AG08396 (cell line): ENCODE data around the gene FRMD4A.
"Not testable (repeated sequence)": the region's sequence is repeated elsewhere in the genome, so short reads cannot be mapped to it uniquely, and the experiment has no call there.

ENCODE experiments used
- DNase-seq: peaks from one replicate; pipeline ENCODE4 v3.0.0; 2012; ENCODE audit warnings: low spot score, mixed read lengths

FRMD4A gene

GRCh38 chr10:13946209-13946460 lies 384.6 kb downstream of the FRMD4A start:
- no peak for DNase-seq

- DNase-seq, result no peak
These were observed 385.1 kb downstream of the FRMD4A start for GRCh38 chr10:13945390-13946208.

GRCh38 chr10:13944823-13945222 lies 385.9 kb downstream of the FRMD4A start:
- no peak for DNase-seq

GRCh38 chr10:13943735-13944398 lies 386.9 kb downstream of the FRMD4A start:
- no peak for DNase-seq

- no peak for DNase-seq
These were observed 388.7 kb downstream of the FRMD4A start for GRCh38 chr10:13942035-13942434.

GRCh38 chr10:13939391-13939790 lies 391.3 kb downstream of the FRMD4A start:
- DNase-seq, result no peak

- DNase-seq, result no peak
These were observed 391.8 kb downstream of the FRMD4A start for GRCh38 chr10:13938950-13939349.

- DNase-seq, result no peak
These were observed 393.9 kb downstream of the FRMD4A start for GRCh38 chr10:13936826-13937225.

- DNase-seq, result no peak
These were observed 400.6 kb downstream of the FRMD4A start for GRCh38 chr10:13930120-13930519.

- no peak for DNase-seq
These were observed 402.3 kb downstream of the FRMD4A start for GRCh38 chr10:13928451-13928850.

GRCh38 chr10:13925971-13926780 lies 404.5 kb downstream of the FRMD4A start:
- no peak for DNase-seq

- peak; percentile 81 for DNase-seq
These were observed 406.5 kb downstream of the FRMD4A start for GRCh38 chr10:13924040-13924725.

- no peak for DNase-seq
These were observed 408.1 kb downstream of the FRMD4A start for GRCh38 chr10:13922586-13922985.

GRCh38 chr10:13921941-13922340 lies 408.8 kb downstream of the FRMD4A start:
- DNase-seq, result no peak

GRCh38 chr10:13921131-13921530 lies 409.6 kb downstream of the FRMD4A start:
- DNase-seq, result not testable (repeated sequence)

GRCh38 chr10:13920465-13920864 lies 410.3 kb downstream of the FRMD4A start:
- no peak for DNase-seq

GRCh38 chr10:13920031-13920430 lies 410.7 kb downstream of the FRMD4A start:
- no peak for DNase-seq

GRCh38 chr10:13917791-13918190 lies 412.9 kb downstream of the FRMD4A start:
- DNase-seq, result no peak

GRCh38 chr10:13916384-13916947 lies 414.3 kb downstream of the FRMD4A start:
- DNase-seq, result no peak

GRCh38 chr10:13915710-13916109 lies 415.0 kb downstream of the FRMD4A start:
- no peak for DNase-seq

- no peak for DNase-seq
These were observed 416.8 kb downstream of the FRMD4A start for GRCh38 chr10:13913897-13914296.
